K562 (cell line): Measurements from ENCODE around the gene MAP2K7. TPM values are rescaled to one million over a fixed set of nuclear protein-coding genes. Genes with fewer than 3 reads are reported as not detected.

Experiments
- ATAC-seq: fragments of 200-7000 bp; cut with Tn5 transposase; 3 replicates; pipeline ENCODE4 v1.9.1; 2020; ENCODE audit warnings: moderate library complexity
- BruUV-seq: library from RNA; stranded (reverse); fragments of 400-500 nt; replicated peaks from 2 replicates; lab custom pipeline; 2021; lab: Mats Ljungman, UMichigan
- CTCF ChIA-PET: fragments of 300-600 bp; formaldehyde crosslinking; extraction: SDS; loops from one replicate; lab custom pipeline; 2021; ENCODE audit warnings: low intra/inter-chr PET ratio; lab: Yijun Ruan, JAX
- POLR2A ChIA-PET: fragments of 300-600, 350-650 bp; sonication (Branson Sonifier 250); formaldehyde crosslinking; extraction: SDS; loops from one replicate; lab custom pipeline; 2021; ENCODE audit warnings: antibody characterized with exemption, inconsistent platforms; lab: Yijun Ruan, JAX
- DNase-seq, 4 experiments: peaks; one replicate each; pipeline versions ENCODE4 v3.0.0 to v3.0.0-alpha.2; 2011 to 2018; ENCODE audit warnings: low spot score in 3 of 4, mixed read lengths in 3 of 4; ENCODE audit errors: extremely low read depth in 1 of 4
- FAIRE-seq: peaks from 2 replicates; lab custom pipeline; 2011; peaks lifted over from hg19 to GRCh38; lab: Jason Lieb, UNC
- H2AFZ ChIP-seq: 2 replicates; pipeline ENCODE4 v1.6.0; 2011; ENCODE audit warnings: low read depth, low read length, control low read depth, inconsistent platforms
- H3K27ac ChIP-seq: fragments of 200-600 bp; 3 replicates; pipeline ENCODE4 v1.8.0; 2011; ENCODE audit warnings: low read depth, mild to moderate bottlenecking, control low read depth, inconsistent platforms, low read length, moderate library complexity, mixed read lengths; ENCODE audit errors: extremely low read depth
- H3K27me3 ChIP-seq, 2 experiments: fragments of 300-600 bp in 1 of 2; 2 replicates in 1 of 2; 3 replicates in 1 of 2; pipeline versions ENCODE4 v1.6.0 to v1.8.0; 2011; ENCODE audit warnings: inconsistent platforms in 2 of 2, low read length in 2 of 2, mild to moderate bottlenecking in 1 of 2, mixed read lengths in 1 of 2, moderate library complexity in 1 of 2; ENCODE audit not compliant: control insufficient read depth in 2 of 2, insufficient read depth in 2 of 2
- H3K36me3 ChIP-seq: fragments of 300-600 bp; 3 replicates; pipeline ENCODE4 v1.8.0; 2011; ENCODE audit warnings: mild to moderate bottlenecking, low read length, inconsistent platforms; ENCODE audit not compliant: control insufficient read depth, insufficient read depth
- H3K4me1 ChIP-seq, 2 experiments: fragments of 200-600 bp in 1 of 2; replicated peaks in 1 of 2; 2 replicates in 1 of 2; 3 replicates in 1 of 2; pipeline versions ENCODE4 v1.5.1 to v1.8.0; 2011; ENCODE audit warnings: inconsistent platforms in 2 of 2, low read length in 2 of 2, mild to moderate bottlenecking in 1 of 2, mixed read lengths in 1 of 2, moderate library complexity in 1 of 2; ENCODE audit not compliant: control insufficient read depth in 2 of 2, insufficient read depth in 2 of 2
- H3K4me2 ChIP-seq: 2 replicates; pipeline ENCODE4 v1.6.1; 2011; ENCODE audit warnings: low read length, control low read depth, inconsistent platforms, mixed read lengths; ENCODE audit not compliant: insufficient read depth
- H3K4me3 ChIP-seq: fragments of 200-600 bp; sonication (generic), shearing (Covaris generic); 2 replicates; pipeline ENCODE4 v1.5.1; 2016; ENCODE audit warnings: control low read depth, inconsistent platforms
- H3K79me2 ChIP-seq: fragments of 200-600 bp; 3 replicates; pipeline ENCODE4 v1.8.0; 2011; ENCODE audit warnings: low read length, inconsistent platforms; ENCODE audit not compliant: control insufficient read depth, insufficient read depth
- H3K9ac ChIP-seq, 2 experiments: 2 replicates each; pipeline versions ENCODE4 v1.6.0 to v1.6.1; 2011; ENCODE audit warnings: low read depth in 2 of 2, low read length in 2 of 2, control low read depth in 1 of 2, inconsistent platforms in 1 of 2, mild to moderate bottlenecking in 1 of 2, mixed read lengths in 1 of 2; ENCODE audit not compliant: insufficient read depth in 1 of 2
- H3K9me1 ChIP-seq: one replicate; pipeline ENCODE4 v1.6.0; 2011; ENCODE audit warnings: inconsistent platforms, mild to moderate bottlenecking, low read length, moderate library complexity; ENCODE audit not compliant: control insufficient read depth, insufficient read depth
- H3K9me3 ChIP-seq: replicated peaks from 2 replicates; pipeline ENCODE4 v1.5.1; 2011; ENCODE audit warnings: low read depth, low read length, inconsistent platforms; ENCODE audit not compliant: control insufficient read depth, insufficient read depth
- H4K20me1 ChIP-seq: replicated peaks from 2 replicates; pipeline ENCODE4 v1.6.1; 2011; ENCODE audit warnings: low read length, inconsistent platforms, mixed read lengths; ENCODE audit not compliant: control insufficient read depth, insufficient read depth
- BMI1 ChIP-seq: fragments of 150-350 bp; IDR thresholded peaks from 2 replicates; pipeline ENCODE4 v1.6.1; 2014; ENCODE audit warnings: low read length
- CAMTA2 ChIP-seq: fragments of 250-450 bp; sonication (Bioruptor Pico); conservative IDR thresholded peaks from 2 replicates; pipeline ENCODE4 v1.5.1; 2022
- CHD1 ChIP-seq: fragments of 200-600 bp; sonication (generic); IDR thresholded peaks from one replicate; pipeline ENCODE4 v1.6.1; 2012; ENCODE audit warnings: mild to moderate bottlenecking, moderate library complexity, low read length, inconsistent platforms
- ELF1 ChIP-seq: fragments of 200-800 bp; sonication (Bioruptor generic); IDR thresholded peaks from 2 replicates; pipeline ENCODE4 v1.6.1; 2016; ENCODE audit warnings: missing genetic modification characterization, missing compliant biosample characterization
- ETV6 ChIP-seq, 3 experiments: fragments of 150-350 bp in 1 of 3; sonication (generic) in 1 of 3; formaldehyde crosslinking in 1 of 3; IDR thresholded peaks; 2 replicates each; pipeline versions ENCODE4 v1.6.1 to v1.8.0; 2014 to 2022; ENCODE audit warnings: borderline replicate concordance in 2 of 3, low read depth in 2 of 3, antibody characterized with exemption in 1 of 3, low read length in 1 of 3, mild to moderate bottlenecking in 1 of 3, missing genetic modification reagents in 1 of 3
- FOXK1 ChIP-seq: sonication (generic); formaldehyde crosslinking; IDR thresholded peaks from 2 replicates; pipeline ENCODE4 v1.8.0; 2022; ENCODE audit warnings: missing genetic modification reagents, mild to moderate bottlenecking, borderline replicate concordance
- GABPB2 ChIP-seq: fragments of 250-450 bp; sonication (Bioruptor Pico); conservative IDR thresholded peaks from 2 replicates; pipeline ENCODE4 v1.5.1; 2021; ENCODE audit warnings: mild to moderate bottlenecking
- HMGN3 ChIP-seq: IDR thresholded peaks from 2 replicates; pipeline ENCODE4 v1.6.1; 2011; ENCODE audit warnings: borderline replicate concordance, low read depth, mild to moderate bottlenecking, mixed read lengths, low read length; ENCODE audit not compliant: insufficient read length; ENCODE audit errors: extremely low read depth
- NFIC ChIP-seq: fragments of 450-650 bp; IDR thresholded peaks from 2 replicates; pipeline ENCODE4 v1.6.1; 2017; ENCODE audit warnings: mild to moderate bottlenecking, inconsistent platforms
- RBM25 ChIP-seq: fragments of 200-400 bp; formaldehyde crosslinking; IDR thresholded peaks from 2 replicates; pipeline ENCODE4 v1.6.1; 2018; ENCODE audit warnings: low read length, low read depth, moderate library complexity; ENCODE audit not compliant: severe bottlenecking
- SP1 ChIP-seq: sonication (generic); formaldehyde crosslinking; IDR thresholded peaks from 2 replicates; pipeline ENCODE4 v1.8.1; 2022; ENCODE audit warnings: mild to moderate bottlenecking, missing genetic modification reagents
- ZEB2 ChIP-seq: fragments of 450-650 bp; IDR thresholded peaks from 2 replicates; pipeline ENCODE4 v1.6.1; 2016
- ZFX ChIP-seq: sonication (generic); formaldehyde crosslinking; IDR thresholded peaks from 2 replicates; pipeline ENCODE4 v1.8.0; 2022; ENCODE audit warnings: mild to moderate bottlenecking, missing genetic modification reagents, moderate library complexity
- ZKSCAN1 ChIP-seq: fragments of 150-350 bp; IDR thresholded peaks from 2 replicates; pipeline ENCODE4 v1.6.1; 2016; ENCODE audit warnings: low read depth, low read length
- ZNF551 ChIP-seq: fragments of 250-450 bp; sonication (Bioruptor Pico); IDR thresholded peaks from 2 replicates; pipeline ENCODE4 v1.5.0; 2021; ENCODE audit warnings: mild to moderate bottlenecking, moderate library complexity
- ZNF778 ChIP-seq: fragments of 450-650 bp; formaldehyde crosslinking; IDR thresholded peaks from 2 replicates; pipeline ENCODE4 v1.4.0; 2020; ENCODE audit warnings: mild to moderate bottlenecking, moderate library complexity
- WGBS: fragments of 100-300 bp; shearing (Covaris generic); methylation state at CpG from one replicate; pipeline ENCODE4 v1.1.6; 2016; ENCODE audit warnings: low coverage, mixed read lengths; ENCODE audit not compliant: insufficient coverage; ENCODE audit errors: missing lambda C conversion rate; 5-methylcytosine and 5-hydroxymethylcytosine counted together
- in situ Hi-C: fragments of 300-500 bp; cut with MboI; formaldehyde crosslinking; loops from 4 replicates; pipeline ENCODE4 v1.15.0; 2018; ENCODE audit warnings: inconsistent platforms, mixed read lengths
- intact Hi-C: fragments of 100-400 bp; cut with micrococcal nuclease; formaldehyde crosslinking; loops from 2 replicates; pipeline ENCODE4 v1.14.2; 2022
- polyA plus RNA-seq, 8 experiments: library from polyadenylated mRNA; depleted of rRNA in 4 of 8; stranded (reverse) in 5 of 8; unstranded in 3 of 8; fragments of >200 nt; fragmentation: Nextera tagmentation in 2 of 8; fragmentation: Illumina TruSeq in 1 of 8; extraction: Ambion mirVana in 2 of 8; extraction: Trizol in 1 of 8; gene quantifications; 2 replicates each; pipeline versions ENCODE4 v1.2.1 to v1.2.3, GENCODE V29; 2011 to 2014; ENCODE audit warnings: inconsistent platforms in 1 of 8, missing spikeins in 1 of 8
- total RNA-seq, 7 experiments: library from RNA; depleted of rRNA in 6 of 7; stranded (reverse); fragments of >200 nt in 6 of 7; fragmentation: Illumina TruSeq in 2 of 7; extraction: Trizol in 2 of 7; gene quantifications; 2 replicates each; pipeline versions ENCODE4 v1.2.1 to v1.2.3, GENCODE V29; 2011 to 2021; ENCODE audit warnings: low replicate concordance in 1 of 7
- TF ChIP-seq, protein P1 (sequence below): sonication (generic); formaldehyde crosslinking; IDR thresholded peaks from 2 replicates; pipeline ENCODE4 v1.4.0; 2020; ENCODE audit warnings: mild to moderate bottlenecking, missing genetic modification reagents
- TF ChIP-seq, protein P2 (sequence below): fragments of 250-450 bp; sonication (Bioruptor Pico); IDR thresholded peaks from 2 replicates; pipeline ENCODE4 v1.8.0; 2021; ENCODE audit warnings: moderate library complexity, mild to moderate bottlenecking, inconsistent platforms
- TF ChIP-seq, protein P3 (sequence below): sonication (generic); formaldehyde crosslinking; IDR thresholded peaks from 2 replicates; pipeline ENCODE4 v1.9.0; 2022; ENCODE audit warnings: mild to moderate bottlenecking, missing genetic modification reagents

Gene MAP2K7
- total and polyA plus RNA-seq, 9 of the 15 experiments (the other 6 are each of a cell fraction or from before 2014, with no cell fraction given) = 0.51 to 45.8 (median 14.1) TPM

DNA sequence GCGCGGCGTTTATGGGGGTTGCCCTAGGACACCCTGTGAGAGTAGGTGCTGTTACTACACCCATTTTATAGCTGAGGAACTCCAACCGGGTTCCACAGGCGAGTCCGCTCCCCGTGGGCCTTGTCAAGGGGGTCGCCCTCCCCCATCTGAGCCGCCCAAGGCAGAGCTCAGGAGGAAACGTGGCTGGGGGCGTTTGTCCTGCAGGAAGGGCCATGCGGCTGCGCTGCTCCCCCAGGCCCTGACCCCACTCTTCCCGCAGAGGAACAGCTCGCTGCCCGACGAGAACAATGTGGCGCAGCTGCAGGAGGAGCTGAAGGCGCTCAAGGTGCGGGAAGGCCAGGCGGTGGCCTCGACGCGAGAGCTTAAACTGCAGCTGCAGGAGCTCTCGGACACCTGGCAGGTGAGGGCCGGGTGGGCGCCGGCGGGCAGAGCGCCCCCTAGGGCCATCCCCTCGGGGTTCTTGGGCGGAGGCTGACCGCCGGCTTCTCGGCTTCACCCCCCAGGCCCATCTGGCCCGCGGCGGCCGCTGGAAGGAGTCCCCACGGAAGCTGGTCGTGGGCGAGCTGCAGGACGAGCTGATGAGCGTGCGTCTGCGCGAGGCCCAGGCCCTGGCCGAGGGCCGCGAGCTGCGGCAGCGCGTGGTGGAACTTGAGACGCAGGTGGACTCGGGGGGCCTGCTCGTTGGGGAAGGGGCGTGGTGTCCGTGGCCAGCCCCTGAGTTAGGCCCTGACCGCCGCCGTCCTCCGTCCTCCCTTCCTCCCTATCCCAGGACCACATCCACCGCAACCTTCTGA is 41.9 kb upstream of the MAP2K7 start:
- H3K9ac ChIP-seq = peak overlapping the region in 1 of 2 experiments; percentile 86; a peak in 2 of 4 replicates
- no peak for TF ChIP-seq ETV6 (IDR thresholded peaks at IDR 0.05; ENCODE audit: borderline replicate concordance in 1 of 2, low read depth in 2 of 2, low read length in 1 of 2)
- no peak for TF ChIP-seq ETV6 (CRISPR knock-in tag; IDR thresholded peaks at IDR 0.05; ENCODE audit: borderline replicate concordance)
- TF ChIP-seq RBM25 = no peak
- TF ChIP-seq, protein P1, sequence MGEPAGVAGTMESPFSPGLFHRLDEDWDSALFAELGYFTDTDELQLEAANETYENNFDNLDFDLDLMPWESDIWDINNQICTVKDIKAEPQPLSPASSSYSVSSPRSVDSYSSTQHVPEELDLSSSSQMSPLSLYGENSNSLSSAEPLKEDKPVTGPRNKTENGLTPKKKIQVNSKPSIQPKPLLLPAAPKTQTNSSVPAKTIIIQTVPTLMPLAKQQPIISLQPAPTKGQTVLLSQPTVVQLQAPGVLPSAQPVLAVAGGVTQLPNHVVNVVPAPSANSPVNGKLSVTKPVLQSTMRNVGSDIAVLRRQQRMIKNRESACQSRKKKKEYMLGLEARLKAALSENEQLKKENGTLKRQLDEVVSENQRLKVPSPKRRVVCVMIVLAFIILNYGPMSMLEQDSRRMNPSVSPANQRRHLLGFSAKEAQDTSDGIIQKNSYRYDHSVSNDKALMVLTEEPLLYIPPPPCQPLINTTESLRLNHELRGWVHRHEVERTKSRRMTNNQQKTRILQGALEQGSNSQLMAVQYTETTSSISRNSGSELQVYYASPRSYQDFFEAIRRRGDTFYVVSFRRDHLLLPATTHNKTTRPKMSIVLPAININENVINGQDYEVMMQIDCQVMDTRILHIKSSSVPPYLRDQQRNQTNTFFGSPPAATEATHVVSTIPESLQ = no peak
- TF ChIP-seq HMGN3 = peak; percentile 54
- TF ChIP-seq, protein P2, sequence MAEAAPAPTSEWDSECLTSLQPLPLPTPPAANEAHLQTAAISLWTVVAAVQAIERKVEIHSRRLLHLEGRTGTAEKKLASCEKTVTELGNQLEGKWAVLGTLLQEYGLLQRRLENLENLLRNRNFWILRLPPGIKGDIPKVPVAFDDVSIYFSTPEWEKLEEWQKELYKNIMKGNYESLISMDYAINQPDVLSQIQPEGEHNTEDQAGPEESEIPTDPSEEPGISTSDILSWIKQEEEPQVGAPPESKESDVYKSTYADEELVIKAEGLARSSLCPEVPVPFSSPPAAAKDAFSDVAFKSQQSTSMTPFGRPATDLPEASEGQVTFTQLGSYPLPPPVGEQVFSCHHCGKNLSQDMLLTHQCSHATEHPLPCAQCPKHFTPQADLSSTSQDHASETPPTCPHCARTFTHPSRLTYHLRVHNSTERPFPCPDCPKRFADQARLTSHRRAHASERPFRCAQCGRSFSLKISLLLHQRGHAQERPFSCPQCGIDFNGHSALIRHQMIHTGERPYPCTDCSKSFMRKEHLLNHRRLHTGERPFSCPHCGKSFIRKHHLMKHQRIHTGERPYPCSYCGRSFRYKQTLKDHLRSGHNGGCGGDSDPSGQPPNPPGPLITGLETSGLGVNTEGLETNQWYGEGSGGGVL (CRISPR knock-in tag) = no peak
- TF ChIP-seq, protein P3, sequence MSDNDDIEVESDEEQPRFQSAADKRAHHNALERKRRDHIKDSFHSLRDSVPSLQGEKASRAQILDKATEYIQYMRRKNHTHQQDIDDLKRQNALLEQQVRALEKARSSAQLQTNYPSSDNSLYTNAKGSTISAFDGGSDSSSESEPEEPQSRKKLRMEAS (CRISPR knock-in tag) = peak; percentile 79
- TF ChIP-seq ZEB2 = no peak
- TF ChIP-seq NFIC = no peak
- TF ChIP-seq GABPB2 (CRISPR knock-in tag) = no peak
- TF ChIP-seq ZFX (CRISPR knock-in tag) = peak; percentile 69; the same call in 1 of the 2 replicates
- no peak for TF ChIP-seq BMI1
- no peak for TF ChIP-seq ZNF778
- no peak for TF ChIP-seq ZKSCAN1
- no peak for TF ChIP-seq CAMTA2
- no peak for TF ChIP-seq CHD1
- TF ChIP-seq ZNF551 (CRISPR knock-in tag) = no peak
- no peak for TF ChIP-seq ELF1 (tag)
- 0 out of 2 replicates have a peak, but pooled peaks have one; percentile 1 for TF ChIP-seq SP1 (CRISPR knock-in tag)
- TF ChIP-seq FOXK1 (CRISPR knock-in tag) = no peak

More for the DNA sequence above, 41.9 kb upstream of the MAP2K7 start:
- BruUV-seq = no TSS peak
- DNase-seq (no peak), FAIRE-seq (no peak), ATAC-seq (no peak; the same call in 2 of the 3 replicates)
- peak overlapping the region; percentile 36 for H3K4me3 ChIP-seq
- no peaks in the 10 kb centered on the region for H3K79me2 ChIP-seq
- no peaks in the 10 kb centered on the region for H3K27me3 ChIP-seq
- ChIA-PET POLR2A (interaction anchor here (0.5 kb wide), 1 partner anchor 732 kb away, joined by 4 read pairs; no protein-coding TSS in a partner anchor), CTCF (no interaction called here)
- H3K4me1 ChIP-seq = peaks cover 22 to 86% of the 10 kb centered on the region in 2 experiments
- peak overlapping the region; percentile 83 for H2AFZ ChIP-seq
- H3K36me3 ChIP-seq = no peaks in the 10 kb centered on the region
- 53% methylated on average over 30 of the region's 63 CpGs for WGBS
- H3K9me3 ChIP-seq = no peaks in the 10 kb centered on the region
- peak overlapping the region; percentile 72 for H3K4me2 ChIP-seq
- in situ Hi-C loops = no loop called here
- H3K27ac ChIP-seq = no peak overlapping the region
- peaks cover 6% of the 10 kb centered on the region for H3K9me1 ChIP-seq
- H4K20me1 ChIP-seq = no peaks in the 10 kb centered on the region
- intact Hi-C loops = no loop called here
